Peyer's patch (tissue), 4 donors: ENCODE measurements around the gene NFIX. TPM values are rescaled to one million over a fixed set of nuclear protein-coding genes. Genes with fewer than 3 reads are reported as not detected.
A peak's percentile ranks its signal among the peaks of the same experiment; 100 is the strongest.

Experiments used
- DNase-seq, 3 donors: peaks; one replicate each; pipeline ENCODE4 v3.0.0-alpha.2; 2017 to 2019
- H3K27ac ChIP-seq, 4 donors: fragments of 200-600 bp; sonication (generic); one replicate each; pipeline ENCODE4 v1.5.1; 2016 to 2019
- H3K27me3 ChIP-seq, 2 donors: fragments of 200-600 bp; sonication (generic); one replicate each; pipeline ENCODE4 v1.5.1; 2019
- H3K36me3 ChIP-seq, 3 donors: fragments of 200-600 bp; sonication (generic); one replicate each; pipeline ENCODE4 v1.5.1; 2016 to 2019
- H3K4me1 ChIP-seq, 4 donors: fragments of 200-600 bp; sonication (generic); one replicate each; pipeline ENCODE4 v1.5.1; 2016 to 2019
- H3K4me3 ChIP-seq, 4 donors: fragments of 200-600 bp; sonication (generic); 1 replicate in 3 of 4; 2 replicates in 1 of 4; pipeline ENCODE4 v1.5.1; 2016 to 2019; ENCODE audit warnings: mild to moderate bottlenecking in 1 of 4
- H3K9me3 ChIP-seq, 4 donors: fragments of 200-600 bp; sonication (generic); one replicate each; pipeline ENCODE4 v1.5.1; 2016 to 2019; ENCODE audit warnings: mild to moderate bottlenecking in 1 of 4
- CTCF ChIP-seq, 6 experiments: fragments of 450-650 bp in 4 of 6; fragments of 200-600 bp in 2 of 6; sonication (generic) in 1 of 6; IDR thresholded peaks; one replicate each; pipeline ENCODE4 v1.5.1; 2017 to 2019; ENCODE audit warnings: antibody characterized with exemption in 6 of 6, mild to moderate bottlenecking in 3 of 6, moderate library complexity in 1 of 6
- POLR2A ChIP-seq, 2 donors: fragments of 450-650 bp; IDR thresholded peaks; one replicate each; pipeline ENCODE4 v1.5.1; 2017; ENCODE audit warnings: antibody characterized with exemption in 2 of 2, mild to moderate bottlenecking in 2 of 2, moderate library complexity in 2 of 2
- total RNA-seq, 4 donors: library from RNA; depleted of rRNA; stranded (reverse); fragments of >200 nt; gene quantifications; one replicate each; pipeline ENCODE4 v1.1.0, GENCODE V29; 2016

NFIX gene
- total RNA-seq, 4 donors from 2014 or later = 13.5 to 56.9 (median 40.0) TPM

GRCh38 chr19:13103581-13104359 lies 108.5 kb downstream of the NFIX start:
- no peak for DNase-seq
- Histone ChIP-seq H3K9me3 (no peaks in the 10 kb centered on the region), H3K4me1 (peaks cover 3 to 44% (median 24%) of the 10 kb centered on the region in 4 donors), H3K36me3 (no peaks in the 10 kb centered on the region), H3K27me3 (no peaks in the 10 kb centered on the region), H3K4me3 (peak overlapping the region; percentile 31 to 66 (median 46)), H3K27ac (peak overlapping the region; percentile 65 to 92 (median 73))
- no peak for TF ChIP-seq CTCF (IDR thresholded peaks at IDR 0.05)
- no peak for TF ChIP-seq POLR2A (IDR thresholded peaks at IDR 0.05)

- H3K36me3 ChIP-seq = peaks cover 0 to 4% (median 0%) of the 10 kb centered on the region in 3 donors
- no peaks in the 10 kb centered on the region for H3K9me3 ChIP-seq
- H3K27me3 ChIP-seq = no peaks in the 10 kb centered on the region
- peak; percentile 67 to 95 (median 94) for DNase-seq
- H3K4me1 ChIP-seq = peaks cover 3 to 38% (median 22%) of the 10 kb centered on the region in 4 donors
- peak overlapping the region; percentile 65 to 92 (median 72) for H3K27ac ChIP-seq
- TF ChIP-seq POLR2A (IDR thresholded peaks at IDR 0.05) (no peak), CTCF (IDR thresholded peaks at IDR 0.05) (peak; percentile 47 to 99 (median 70))
- peak overlapping the region; percentile 31 to 51 (median 35) for H3K4me3 ChIP-seq
Observed at GRCh38 chr19:13104360-13104847, 109.1 kb downstream of the NFIX start.

GRCh38 chr19:13104848-13105711 lies 109.8 kb downstream of the NFIX start:
- TF ChIP-seq CTCF (IDR thresholded peaks at IDR 0.05) (no peak), POLR2A (IDR thresholded peaks at IDR 0.05) (no peak)
- H3K9me3 ChIP-seq = no peaks in the 10 kb centered on the region
- H3K36me3 ChIP-seq = peaks cover 0 to 11% (median 0%) of the 10 kb centered on the region in 3 donors
- H3K4me3 ChIP-seq = peak overlapping the region; percentile 31 to 51 (median 35)
- H3K27me3 ChIP-seq = no peaks in the 10 kb centered on the region
- H3K4me1 ChIP-seq = peaks cover 3 to 35% (median 19%) of the 10 kb centered on the region in 4 donors
- peak; percentile 53 to 79 (median 66) for DNase-seq
- peak overlapping the region; percentile 65 to 92 (median 72) for H3K27ac ChIP-seq

GRCh38 chr19:13109361-13110098 lies 114.3 kb downstream of the NFIX start:
- Histone ChIP-seq H3K27ac (no peak overlapping the region), H3K4me1 (no peaks in the 10 kb centered on the region), H3K9me3 (no peaks in the 10 kb centered on the region), H3K27me3 (no peaks in the 10 kb centered on the region), H3K4me3 (no peak overlapping the region), H3K36me3 (peaks cover 0 to 33% (median 0%) of the 10 kb centered on the region in 3 donors)
- no peak for DNase-seq
- TF ChIP-seq CTCF (IDR thresholded peaks at IDR 0.05) (no peak), POLR2A (IDR thresholded peaks at IDR 0.05) (no peak)

GRCh38 chr19:13110099-13110610 lies 114.9 kb downstream of the NFIX start:
- H3K4me3 ChIP-seq = no peak overlapping the region
- H3K27me3 ChIP-seq = no peaks in the 10 kb centered on the region
- H3K27ac ChIP-seq = no peak overlapping the region
- H3K36me3 ChIP-seq = peaks cover 0 to 33% (median 0%) of the 10 kb centered on the region in 3 donors
- TF ChIP-seq POLR2A (IDR thresholded peaks at IDR 0.05) (no peak), CTCF (IDR thresholded peaks at IDR 0.05) (no peak)
- H3K9me3 ChIP-seq = no peaks in the 10 kb centered on the region
- H3K4me1 ChIP-seq = peaks cover 0 to under 1% (median 0%) of the 10 kb centered on the region in 4 donors
- no peak for DNase-seq
